Left ventricle myocardium superior (tissue), 1 donor: ENCODE results near the gene WBP1. TPM values are rescaled to one million over a fixed set of nuclear protein-coding genes. Genes with fewer than 3 reads are reported as not detected.
A peak's percentile ranks its signal among the peaks of the same experiment; 100 is the strongest.
"Not testable (repeated sequence)": the region's sequence is repeated elsewhere in the genome, so short reads cannot be mapped to it uniquely, and the experiment has no call there.

Source experiments
- ATAC-seq: fragments of 200-7000 bp; cut with Tn5 transposase; one replicate; pipeline ENCODE4 v1.9.1; 2020; ENCODE audit warnings: mild to moderate bottlenecking, moderate library complexity
- DNase-seq: peaks from one replicate; pipeline ENCODE4 v3.0.0-alpha.2; 2020
- intact Hi-C: fragments of 100-400 bp; cut with micrococcal nuclease; formaldehyde crosslinking; loops from one replicate; pipeline ENCODE4 v1.11.0; 2022
- total RNA-seq: library from RNA; stranded (reverse); fragmentation: NEBNext Ultra II Directional; extraction: Animal tissue kit (Norgen Biotek cat#: 25700); gene quantifications from one replicate; pipeline ENCODE4 v1.2.1, GENCODE V29; 2021
- donor health status: DM: no; HTN: yes; CAD: no; lungs with severe emphysema.

Gene WBP1
- total RNA-seq, 1 donor from 2014 or later = 48.0 TPM

DNA sequence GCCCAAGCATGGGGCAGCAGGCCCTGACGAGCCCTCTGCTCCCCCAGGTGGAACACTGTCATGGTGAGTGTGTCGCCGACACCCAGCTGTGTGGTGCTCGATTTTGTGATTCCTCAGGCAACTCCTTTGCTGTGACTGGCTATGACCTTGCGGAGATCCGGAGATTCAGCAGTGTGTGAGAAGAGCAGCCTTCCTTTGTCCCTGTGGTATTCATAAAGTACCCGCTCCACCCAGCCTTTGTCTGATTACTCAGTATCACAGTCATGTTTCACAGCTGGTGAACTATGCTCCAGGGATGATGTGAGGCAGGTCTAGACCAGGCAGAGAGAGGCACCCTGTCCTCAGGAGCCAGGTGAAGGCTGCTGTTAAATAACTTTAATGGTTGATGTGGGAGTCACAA is 32.7 kb upstream of the WBP1 start:
- no peak for ATAC-seq
- intact Hi-C loops = no loop called here
- no peak for DNase-seq

DNA sequence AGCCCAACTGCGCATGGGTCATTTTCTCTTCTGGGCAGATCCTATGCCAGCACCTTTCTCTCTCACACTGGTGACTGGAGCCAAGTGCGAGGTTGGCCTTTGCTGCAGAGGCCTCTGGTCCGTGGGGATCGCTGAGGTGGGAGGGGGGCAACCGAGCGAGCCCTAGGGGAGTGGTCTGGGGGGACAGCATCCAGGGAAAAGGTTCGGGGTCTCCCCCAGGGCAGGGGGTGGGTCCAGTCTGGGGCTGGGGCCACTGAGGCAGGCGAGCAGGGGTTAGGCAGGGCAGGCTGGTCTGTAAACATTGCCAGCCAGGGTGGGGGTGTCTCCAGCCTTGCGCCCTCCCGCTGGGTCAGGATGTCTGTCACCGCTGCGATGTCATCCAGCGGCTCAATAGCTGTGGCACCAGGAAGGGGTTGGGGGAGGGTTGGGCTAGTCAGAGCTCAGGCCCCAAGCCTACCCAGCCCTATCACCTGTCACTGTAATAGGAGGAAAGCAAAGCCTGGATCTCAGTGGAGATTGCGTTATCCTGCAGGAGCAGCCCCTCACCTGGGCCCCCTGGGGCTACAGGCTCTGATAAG is 32.0 kb upstream of the WBP1 start:
- DNase-seq (no peak), ATAC-seq (no peak)
- intact Hi-C loops = no loop called here

DNA sequence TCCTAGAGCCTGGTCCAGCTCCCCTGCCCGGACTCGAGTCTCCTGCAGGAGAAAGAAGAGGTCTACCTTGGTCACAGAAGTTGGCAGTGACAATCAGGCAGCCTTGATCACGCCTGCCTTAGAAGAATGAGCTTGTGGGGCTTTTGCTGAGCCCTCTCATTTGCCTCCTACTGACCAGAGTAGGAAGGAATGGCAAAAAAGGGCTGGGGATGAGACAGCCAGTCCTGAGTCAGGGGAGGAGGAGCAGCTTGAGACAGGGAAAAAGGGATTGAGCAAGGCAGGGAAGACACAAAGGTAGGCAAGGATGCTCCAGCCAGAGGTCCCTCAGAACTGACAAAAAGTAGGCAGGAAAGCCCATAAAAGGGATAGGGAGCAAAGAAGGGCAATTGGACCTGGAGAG is 30.7 kb upstream of the WBP1 start:
- no peak for ATAC-seq
- intact Hi-C loops = no loop called here
- DNase-seq = no peak

- ATAC-seq = no peak
- intact Hi-C loops = no loop called here
Measured at GRCh38 chr2:74428675-74429074, 29.6 kb upstream of the WBP1 start.

GRCh38 chr2:74429487-74430451 is 28.5 kb upstream of the WBP1 start:
- ATAC-seq (no peak), DNase-seq (no peak)
- intact Hi-C loops = no loop called here

More at GRCh38 chr2:74428675-74429074, 29.6 kb upstream of the WBP1 start:
- DNase-seq = no peak

GRCh38 chr2:74430502-74430901 is 27.7 kb upstream of the WBP1 start:
- no peak for ATAC-seq
- no peak for DNase-seq
- intact Hi-C loops = no loop called here

DNA sequence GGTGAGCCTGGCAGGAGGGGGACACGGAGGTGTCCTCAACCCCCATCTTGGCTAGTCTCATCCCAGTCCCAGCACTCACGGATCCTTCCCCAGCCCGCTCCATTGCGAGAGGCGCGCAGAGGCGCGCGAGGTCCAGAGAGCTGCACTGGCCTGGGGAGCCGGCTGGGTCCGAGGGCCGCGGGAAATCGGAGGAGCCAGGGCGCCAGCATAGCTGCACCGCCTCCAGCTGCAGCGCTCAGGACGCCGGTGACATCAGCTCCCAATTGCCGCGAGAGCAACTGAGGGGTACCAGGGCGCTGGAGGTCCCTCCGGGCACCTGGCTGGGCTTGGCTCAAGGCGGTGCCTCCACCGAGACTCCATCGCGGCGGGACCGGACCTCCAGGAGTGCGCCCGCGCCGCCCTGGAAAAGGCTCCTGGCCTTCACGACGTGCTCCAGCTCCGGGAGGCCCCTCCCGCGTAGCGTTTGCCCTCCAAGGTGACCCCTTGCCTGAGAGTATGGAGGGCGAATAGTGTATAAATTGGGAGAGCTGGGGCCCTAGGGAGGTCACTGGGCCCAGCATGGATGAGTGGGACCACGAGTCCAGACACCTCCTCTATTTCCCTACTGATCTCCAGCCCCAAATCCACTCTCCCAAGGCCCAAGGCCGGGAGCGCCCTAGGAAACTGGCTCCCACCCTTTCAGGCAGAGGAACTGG is 22.0 kb upstream of the WBP1 start:
- ATAC-seq (no peak), DNase-seq (no peak)
- intact Hi-C loops = no loop called here

GRCh38 chr2:74436848-74437695 is 21.2 kb upstream of the WBP1 start:
- no peak for ATAC-seq
- DNase-seq = no peak
- intact Hi-C loops = no loop called here

- intact Hi-C loops = no loop called here
- ATAC-seq = no peak
Measured at GRCh38 chr2:74438248-74438647, 20.0 kb upstream of the WBP1 start.

DNA sequence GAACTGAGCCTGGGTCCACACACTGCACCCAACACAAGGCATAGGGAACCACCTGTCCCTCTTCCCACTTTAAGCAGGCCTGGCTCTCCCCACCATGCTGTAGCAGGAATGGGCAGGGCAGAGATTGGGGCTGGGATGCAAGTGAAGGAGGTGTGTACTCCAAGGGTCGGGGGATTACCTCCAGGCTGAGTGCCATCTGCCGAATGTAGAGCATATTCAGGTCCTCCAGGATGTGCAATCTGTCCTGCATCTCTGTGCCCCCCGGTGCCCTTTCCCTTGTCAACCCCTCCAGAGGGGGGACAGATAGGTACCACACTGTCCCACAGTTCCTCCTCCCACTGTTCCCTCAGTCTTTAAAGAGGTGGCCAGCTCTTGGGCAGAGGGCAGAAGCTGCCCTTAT is 18.9 kb upstream of the WBP1 start:
- intact Hi-C loops = no loop called here
- no peak for DNase-seq
- ATAC-seq = no peak

More at GRCh38 chr2:74438248-74438647, 20.0 kb upstream of the WBP1 start:
- no peak for DNase-seq

GRCh38 chr2:74439803-74440377 is 18.3 kb upstream of the WBP1 start:
- DNase-seq (peak; percentile 90), ATAC-seq (peak; percentile 66)
- intact Hi-C loops = no loop called here

GRCh38 chr2:74440378-74441169 is 17.7 kb upstream of the WBP1 start:
- DNase-seq (peak; percentile 95), ATAC-seq (peak; percentile 92)
- intact Hi-C loops = no loop called here

DNA sequence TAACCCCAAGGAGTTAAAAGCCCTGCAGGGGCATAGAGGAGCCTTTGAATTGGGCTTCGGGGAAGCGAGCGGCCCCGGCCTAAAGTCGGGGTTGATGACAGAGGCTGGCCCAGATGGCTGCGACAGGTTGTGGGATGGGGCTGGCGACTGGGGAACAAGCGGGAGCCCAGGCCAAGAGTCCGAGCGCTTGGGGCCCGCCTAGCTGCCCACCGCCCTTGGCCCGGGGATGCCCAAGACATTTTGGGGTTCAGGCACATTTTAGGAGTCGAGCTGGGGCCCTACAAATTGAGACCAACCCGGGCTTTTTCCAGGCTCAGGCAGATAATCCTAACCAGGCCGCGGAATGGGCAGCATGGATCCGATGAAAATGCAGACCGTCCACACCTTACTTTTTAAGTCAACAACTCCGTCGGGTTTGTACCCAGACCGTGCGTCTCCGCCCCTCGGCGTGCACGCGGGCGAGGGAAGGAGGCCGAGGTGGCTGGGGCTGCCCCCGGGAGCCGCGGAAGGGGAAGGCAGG is 17.0 kb upstream of the WBP1 start:
- intact Hi-C loops = no loop called here
- peak; percentile 8 for ATAC-seq

GRCh38 chr2:74441690-74442482 is 16.4 kb upstream of the WBP1 start, which contains the start of gene RTKN:
Gene RTKN, minus strand, starts transcription at chr2:74441937. Its CDS starts 121 bp downstream, at chr2:74441816.
- DNase-seq (peak; percentile 71), ATAC-seq (peak; percentile 17)
- intact Hi-C loops = no loop called here

More for the DNA sequence above, 17.0 kb upstream of the WBP1 start:
- DNase-seq = no peak

DNA sequence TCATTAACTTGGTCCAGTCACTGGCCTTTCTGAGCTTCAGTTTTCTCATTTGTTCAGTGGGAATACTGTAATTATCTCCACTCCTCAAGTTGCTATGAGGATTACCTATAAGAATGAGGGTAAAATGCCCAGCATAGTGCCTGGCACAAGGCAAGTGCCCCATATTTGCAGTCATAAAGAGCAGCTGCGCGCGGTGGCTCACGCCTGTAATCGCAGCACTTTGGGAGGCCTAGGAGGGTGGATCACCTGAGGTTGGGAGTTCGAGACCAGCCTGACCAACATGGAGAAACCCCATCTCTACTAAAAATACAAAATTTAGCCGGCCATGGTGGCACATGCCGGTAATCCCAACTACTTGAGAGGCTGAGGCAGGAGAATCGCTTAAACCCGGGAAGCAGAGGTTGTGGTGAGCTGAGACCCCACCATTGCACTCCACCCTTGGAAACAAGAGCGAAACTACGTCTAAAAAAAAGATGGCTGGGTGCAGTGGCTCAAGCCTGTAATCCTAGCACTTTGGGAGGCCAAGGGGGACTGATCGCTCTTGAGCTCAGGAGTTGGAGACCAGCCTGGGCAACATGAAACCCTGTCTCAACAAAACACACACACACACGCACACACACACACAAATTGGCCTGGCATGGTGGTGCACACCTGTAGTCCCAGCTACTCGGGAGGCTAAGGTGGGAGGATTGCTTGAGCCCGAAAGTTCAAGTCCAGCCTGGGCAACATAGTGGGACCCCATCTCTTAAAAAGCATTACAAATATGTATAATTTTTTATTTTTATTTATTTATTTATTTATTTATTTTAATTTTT is 15.5 kb upstream of the WBP1 start:
- DNase-seq, intact Hi-C loops, ATAC-seq: not testable (repeated sequence)
